H1 (cell line): ENCODE measurements around the gene PNMA1. TPM values are rescaled to one million over a fixed set of nuclear protein-coding genes. Genes with fewer than 3 reads are reported as not detected.

Experiments used
- BACH1 ChIP-seq: IDR thresholded peaks from 2 replicates; pipeline ENCODE4 v1.6.1; 2012; ENCODE audit warnings: low read length, improper control_type of control experiment
- FOSL1 ChIP-seq: IDR thresholded peaks from 2 replicates; pipeline ENCODE4 v1.6.1; 2011; ENCODE audit warnings: mild to moderate bottlenecking, low read depth, low read length, moderate library complexity; ENCODE audit not compliant: insufficient read depth
- NRF1 ChIP-seq: IDR thresholded peaks from 2 replicates; pipeline ENCODE4 v1.6.1; 2011; ENCODE audit warnings: mild to moderate bottlenecking, low read depth, low read length, improper control_type of control experiment
- RAD21 ChIP-seq, 2 experiments: IDR thresholded peaks in 1 of 2; conservative IDR thresholded peaks in 1 of 2; 2 replicates each; pipeline ENCODE4 v1.6.1; 2011; ENCODE audit warnings: low read depth in 2 of 2, low read length in 2 of 2, improper control_type of control experiment in 1 of 2, inconsistent platforms in 1 of 2, mild to moderate bottlenecking in 1 of 2, moderate library complexity in 1 of 2
- RFX5 ChIP-seq: IDR thresholded peaks from 2 replicates; pipeline ENCODE4 v1.6.1; 2011; ENCODE audit warnings: low read depth, low read length, improper control_type of control experiment, borderline replicate concordance
- SP2 ChIP-seq: IDR thresholded peaks from 2 replicates; pipeline ENCODE4 v1.6.1; 2012; ENCODE audit warnings: mild to moderate bottlenecking, low read length, inconsistent platforms
- TBP ChIP-seq: IDR thresholded peaks from 2 replicates; pipeline ENCODE4 v1.6.1; 2011; ENCODE audit warnings: low read depth, low read length, improper control_type of control experiment
- USF2 ChIP-seq: IDR thresholded peaks from 2 replicates; pipeline ENCODE4 v1.6.1; 2011; ENCODE audit warnings: low read length, improper control_type of control experiment
- polyA plus RNA-seq, 7 experiments: library from polyadenylated mRNA; depleted of rRNA in 3 of 7; stranded (reverse) in 5 of 7; unstranded in 2 of 7; fragments of >200 nt in 5 of 7; fragments of 200-250 nt in 2 of 7; gene quantifications; 1 replicate in 5 of 7; 2 replicates in 1 of 7; 4 replicates in 1 of 7; pipeline versions ENCODE4 v1.2.1 to v1.2.3, GENCODE V29; 2011 to 2013; ENCODE audit warnings: missing spikeins in 2 of 7, mixed read lengths in 2 of 7
- total RNA-seq: library from RNA; stranded (reverse); fragmentation: NEBNext Ultra II Directional; extraction: Animal tissue kit (Norgen Biotek cat#: 25700); gene quantifications from 2 replicates; pipeline ENCODE4 v1.2.1, GENCODE V29; 2021

The PNMA1 gene
- total and polyA plus RNA-seq, 2 of the 8 experiments (the other 6 are each of a cell fraction or from before 2014, with no cell fraction given) = 15.8 to 52.7 TPM

- no peak for TF ChIP-seq RAD21 (IDR thresholded peaks at IDR 0.05 in 1 of 2, conservative IDR thresholded peaks at IDR 0.05 in 1 of 2; ENCODE audit: low read depth in 2 of 2, low read length in 2 of 2)
- TF ChIP-seq TBP = no peak
- TF ChIP-seq RFX5 = no peak
- TF ChIP-seq NRF1 = no peak
- no peak for TF ChIP-seq BACH1
- TF ChIP-seq FOSL1 = no peak
- TF ChIP-seq SP2 = no peak
- TF ChIP-seq USF2 = no peak
Measured at GRCh38 chr14:73745571-73746519, 31.7 kb upstream of the PNMA1 start (continued).
